Astrocyte (in vitro differentiated cells and primary cell): ENCODE measurements around the gene CH25H.

Experiments
- CTCF ChIP-seq: IDR thresholded peaks from 2 replicates; pipeline ENCODE4 v1.5.1; 2011; ENCODE audit warnings: low read depth, mild to moderate bottlenecking, inconsistent platforms, low read length, moderate library complexity; ENCODE audit not compliant: insufficient read depth
- EZH2 ChIP-seq: IDR thresholded peaks from 2 replicates; pipeline ENCODE4 v1.6.1; 2012; ENCODE audit warnings: mild to moderate bottlenecking, low read length, inconsistent platforms; ENCODE audit not compliant: insufficient read depth

GRCh38 chr10:89201345-89202032 lies 5.6 kb downstream of the CH25H start:
- TF ChIP-seq CTCF (no peak), EZH2 (no peak)
